Measurements from ENCODE around the gene WDR35.

DNA sequence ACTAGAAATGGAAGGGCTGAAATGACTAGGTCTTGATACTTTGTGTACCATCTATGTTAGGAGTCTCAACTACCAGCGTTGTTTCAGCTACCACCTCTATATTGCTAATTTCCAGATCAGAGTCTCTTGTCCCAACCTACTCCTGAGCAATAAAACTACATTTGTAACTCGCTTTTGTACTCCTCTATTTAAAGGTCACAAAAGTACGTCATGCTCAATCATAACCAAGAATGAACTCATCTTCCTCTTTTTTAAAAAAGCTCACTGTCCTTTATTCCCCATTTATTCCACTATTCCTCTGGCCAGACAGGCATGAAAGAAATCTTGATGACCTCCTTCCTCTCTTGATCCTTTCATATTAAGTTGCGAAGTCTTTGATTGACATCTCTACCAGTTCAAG lies 33.8 kb upstream of the WDR35 start:
- TF ChIP-seq CTCF (conservative IDR thresholded peaks at IDR 0.05; ENCODE audit: low read depth, low read length) = no peak
- TF ChIP-seq EZH2 (IDR thresholded peaks at IDR 0.05; ENCODE audit: low read length, unreplicated experiment) = no peak
